HG03159 (cell line): ENCODE measurements around the gene ATG10.
A peak's percentile ranks its signal among the peaks of the same experiment; 100 is the strongest.
"Not testable (repeated sequence)": the region's sequence is repeated elsewhere in the genome, so short reads cannot be mapped to it uniquely, and the experiment has no call there.

Experiments used
- ATAC-seq: cut with Tn5 transposase; IDR thresholded peaks from one replicate; pipeline ENCODE4 v1.9.1; 2021; ENCODE audit warnings: mild to moderate bottlenecking, moderate library complexity; ENCODE audit not compliant: unreplicated experiment

The ATG10 gene

GRCh38 chr5:81971712-81972491 lies at the start of gene ATG10:
TSS of gene ATG10 (plus strand) at chr5:81972023. CDS start at chr5:81987571, 15,548 bp downstream.
- ATAC-seq, result peak; percentile 97

- ATAC-seq, result no peak
Observed at GRCh38 chr5:81922854-81923279, 49.0 kb upstream of the ATG10 start.

DNA sequence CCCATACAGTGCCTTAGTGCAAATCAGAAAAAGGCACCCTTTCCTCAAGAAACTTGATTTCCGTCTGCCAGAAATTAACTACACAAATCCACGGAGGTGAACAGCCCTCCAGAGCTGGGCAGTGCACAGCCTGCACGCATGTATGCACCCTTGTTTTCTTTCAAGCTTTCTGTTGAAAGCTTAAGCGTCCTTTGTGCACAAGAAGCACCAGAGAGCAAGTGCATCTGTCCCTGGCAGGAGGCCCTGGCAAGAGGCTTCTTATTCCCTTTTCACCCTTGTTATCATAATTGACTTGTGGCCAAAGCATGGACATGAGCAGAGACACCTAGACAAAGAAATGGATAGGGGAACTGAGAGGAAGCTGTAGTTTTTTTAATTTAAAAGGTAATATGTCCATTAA lies 47.4 kb upstream of the ATG10 start:
- ATAC-seq, result no peak

DNA sequence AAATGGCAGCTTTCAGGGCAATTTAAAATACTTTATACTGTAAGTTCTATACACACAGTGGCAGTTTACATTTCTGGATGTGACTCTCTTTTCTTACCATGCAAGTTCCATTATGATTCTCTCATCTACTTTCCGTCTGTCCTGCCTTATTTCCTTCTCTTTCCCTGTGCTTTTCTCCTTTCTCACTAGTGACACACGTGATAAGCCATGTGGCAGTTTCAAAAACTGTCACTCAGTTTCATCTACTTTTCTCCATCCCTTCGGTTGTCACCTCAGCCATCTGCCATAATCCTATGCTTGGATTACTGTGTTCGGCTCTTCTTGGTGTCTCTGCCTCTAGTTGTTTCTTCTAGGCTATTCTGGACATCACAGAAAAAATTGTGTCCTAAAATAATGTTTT lies 46.8 kb upstream of the ATG10 start:
- ATAC-seq, result no peak

DNA sequence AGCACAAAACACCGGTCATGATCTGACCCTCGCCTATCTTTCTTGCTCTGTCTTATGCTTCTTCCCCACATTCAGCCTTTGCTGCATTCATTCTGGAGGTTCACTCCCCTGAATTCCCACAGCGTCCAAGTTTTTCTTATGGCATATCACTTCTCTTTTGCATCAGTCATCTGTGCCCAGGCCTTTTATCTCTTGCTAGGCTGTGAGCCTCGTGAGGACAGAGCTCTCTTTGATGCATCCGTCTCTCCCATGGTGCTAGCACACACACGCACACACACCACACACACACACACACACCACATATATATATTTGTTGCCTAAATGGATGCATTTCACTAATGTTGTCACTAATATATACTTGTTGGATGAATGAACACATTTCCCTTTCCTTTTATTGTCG lies 45.8 kb upstream of the ATG10 start:
- ATAC-seq, result no peak

GRCh38 chr5:81936066-81936465 lies 35.8 kb upstream of the ATG10 start:
- ATAC-seq, result no peak

- ATAC-seq, result no peak
Observed at GRCh38 chr5:81936750-81937149, 35.1 kb upstream of the ATG10 start.

- no peak for ATAC-seq
Observed at GRCh38 chr5:81942746-81943145, 29.1 kb upstream of the ATG10 start.

DNA sequence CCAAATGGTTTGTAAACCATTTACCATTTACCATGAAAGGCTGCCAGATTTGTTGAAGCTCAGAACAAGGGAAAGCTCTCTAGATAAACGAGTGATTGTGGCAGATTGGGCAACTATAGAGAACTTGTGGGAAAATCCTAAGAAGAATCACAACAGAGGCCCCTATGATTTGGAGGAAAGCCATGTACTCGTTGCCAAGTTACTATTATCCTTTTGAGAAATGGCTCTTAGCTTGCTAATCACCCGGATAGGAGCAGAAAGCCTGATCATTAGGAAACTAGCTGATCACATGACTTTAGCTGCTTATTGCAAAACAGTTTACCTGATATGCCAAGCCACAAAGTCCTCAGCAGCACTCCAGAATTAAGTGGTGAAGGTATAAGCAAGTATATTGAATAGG lies 23.5 kb upstream of the ATG10 start:
- ATAC-seq, result no peak

- no peak for ATAC-seq
Observed at GRCh38 chr5:81949462-81949861, 22.4 kb upstream of the ATG10 start.

- ATAC-seq, result no peak
Observed at GRCh38 chr5:81950996-81951395, 20.8 kb upstream of the ATG10 start.

GRCh38 chr5:81954796-81955195 lies 17.0 kb upstream of the ATG10 start:
- ATAC-seq, result not testable (repeated sequence)

- not testable (repeated sequence) for ATAC-seq
Observed at GRCh38 chr5:81958129-81958528, 13.7 kb upstream of the ATG10 start.

DNA sequence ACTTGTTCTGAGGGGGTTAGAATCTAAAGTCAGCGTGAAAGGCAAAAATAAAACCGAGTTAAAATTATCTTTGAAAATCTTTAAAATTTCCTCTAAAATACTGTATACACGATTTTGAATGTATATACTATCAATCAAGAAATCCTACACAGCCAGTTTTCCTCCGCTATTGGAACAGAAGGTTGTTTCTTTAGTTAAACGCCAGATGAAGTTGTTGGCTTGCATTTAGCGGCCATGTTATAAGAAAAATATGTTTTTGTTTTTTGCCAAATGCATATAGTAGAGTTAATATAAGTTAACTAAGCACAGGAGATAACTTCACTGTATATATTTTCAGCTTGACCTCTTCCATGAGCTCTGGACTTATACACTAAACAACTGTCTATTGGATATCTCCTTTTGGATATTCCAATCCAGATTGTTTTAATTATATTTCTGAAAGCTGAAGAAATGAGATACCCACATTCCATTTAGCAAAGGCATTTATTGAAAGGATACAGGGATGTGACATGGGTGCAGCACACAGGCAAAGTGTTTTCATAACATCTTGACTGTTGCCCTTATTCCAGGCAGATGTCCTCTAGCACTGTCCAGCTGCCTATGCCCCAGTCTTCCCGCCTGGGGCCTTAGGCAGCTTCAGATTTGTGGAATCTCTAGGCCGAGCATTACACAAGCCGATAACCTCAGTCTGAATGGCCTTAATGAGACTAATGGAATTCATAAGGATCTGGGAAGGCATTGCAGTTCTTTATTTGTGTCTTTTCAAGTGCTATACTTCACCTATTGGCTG lies 10.0 kb upstream of the ATG10 start:
- no peak for ATAC-seq

DNA sequence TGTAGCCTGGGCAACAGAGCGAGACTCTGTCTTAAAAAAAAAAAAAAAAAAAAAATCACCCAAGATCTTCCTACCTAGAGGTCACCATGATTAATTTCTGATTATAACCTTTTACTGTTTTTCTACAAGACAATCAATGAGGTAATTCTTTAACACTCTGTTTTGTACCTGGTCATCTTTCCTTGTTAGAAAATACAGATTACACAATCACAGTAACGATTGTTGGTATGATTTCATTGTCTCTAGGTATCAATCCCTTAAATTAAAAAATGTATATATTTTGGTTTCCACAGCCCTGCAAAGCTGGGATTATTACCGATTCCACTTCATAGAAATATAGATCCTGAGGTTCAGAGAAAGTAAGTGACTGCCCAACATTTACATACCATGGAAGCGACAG lies 8.3 kb upstream of the ATG10 start:
- ATAC-seq, result no peak

- ATAC-seq, result no peak
Observed at GRCh38 chr5:81965524-81965923, 6.3 kb upstream of the ATG10 start.

GRCh38 chr5:81969226-81969625 lies 2.6 kb upstream of the ATG10 start:
- ATAC-seq, result no peak

DNA sequence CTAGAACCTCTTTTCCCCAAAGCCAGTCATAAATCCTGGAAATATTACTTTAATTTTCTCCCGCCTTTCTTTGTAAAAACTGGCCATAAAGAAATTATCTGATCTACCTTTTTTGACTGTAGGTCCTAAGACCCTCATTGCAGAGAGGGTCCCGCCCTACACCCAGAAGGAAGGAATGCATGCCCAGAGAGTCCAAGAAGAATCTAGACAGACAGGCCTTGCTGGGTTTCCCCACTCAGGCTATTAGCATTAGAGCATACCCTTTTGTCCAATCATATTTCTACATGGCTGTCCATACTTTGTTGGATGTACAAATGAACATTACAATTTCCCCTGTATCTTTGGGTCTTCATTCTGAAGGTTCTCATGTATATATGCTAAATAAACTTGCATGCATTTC lies 1.9 kb upstream of the ATG10 start:
- ATAC-seq, result no peak

DNA sequence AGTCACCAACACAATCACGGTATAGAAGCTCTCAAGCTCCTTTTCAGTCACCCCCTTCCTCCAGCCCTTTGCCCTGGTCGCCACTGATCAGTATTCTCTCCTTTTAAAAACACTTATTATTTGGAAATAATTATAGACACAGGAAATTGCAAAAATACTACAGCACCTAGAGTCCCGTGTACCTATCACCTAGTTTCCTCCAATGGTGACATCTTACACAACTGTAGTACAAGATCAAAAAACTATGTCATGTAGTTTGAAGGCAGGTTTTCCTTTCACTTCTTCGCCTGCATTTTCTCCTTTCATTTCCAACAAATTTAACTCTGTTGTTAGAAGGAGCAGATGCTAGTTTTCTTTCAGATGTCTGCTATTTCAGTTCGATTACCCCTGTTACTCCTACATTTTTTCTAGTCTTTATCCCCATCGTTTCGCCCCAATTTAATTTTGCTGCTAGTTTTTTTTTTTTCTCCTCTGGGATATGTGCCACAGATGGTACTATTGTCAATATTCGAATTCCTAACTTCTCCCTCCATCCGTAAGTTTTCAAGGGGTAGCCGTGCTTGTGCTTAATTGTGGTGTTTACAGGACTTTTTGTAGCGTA lies 612 bp upstream of the ATG10 start:
- peak; percentile 34 for ATAC-seq

GRCh38 chr5:81972492-81972783 lies 615 bp downstream of the ATG10 start:
- ATAC-seq, result peak; percentile 47

- ATAC-seq, result no peak
Observed at GRCh38 chr5:81980160-81980559, 8.3 kb downstream of the ATG10 start.
